Measurements from ENCODE around the gene LEP.

Gene LEP

DNA sequence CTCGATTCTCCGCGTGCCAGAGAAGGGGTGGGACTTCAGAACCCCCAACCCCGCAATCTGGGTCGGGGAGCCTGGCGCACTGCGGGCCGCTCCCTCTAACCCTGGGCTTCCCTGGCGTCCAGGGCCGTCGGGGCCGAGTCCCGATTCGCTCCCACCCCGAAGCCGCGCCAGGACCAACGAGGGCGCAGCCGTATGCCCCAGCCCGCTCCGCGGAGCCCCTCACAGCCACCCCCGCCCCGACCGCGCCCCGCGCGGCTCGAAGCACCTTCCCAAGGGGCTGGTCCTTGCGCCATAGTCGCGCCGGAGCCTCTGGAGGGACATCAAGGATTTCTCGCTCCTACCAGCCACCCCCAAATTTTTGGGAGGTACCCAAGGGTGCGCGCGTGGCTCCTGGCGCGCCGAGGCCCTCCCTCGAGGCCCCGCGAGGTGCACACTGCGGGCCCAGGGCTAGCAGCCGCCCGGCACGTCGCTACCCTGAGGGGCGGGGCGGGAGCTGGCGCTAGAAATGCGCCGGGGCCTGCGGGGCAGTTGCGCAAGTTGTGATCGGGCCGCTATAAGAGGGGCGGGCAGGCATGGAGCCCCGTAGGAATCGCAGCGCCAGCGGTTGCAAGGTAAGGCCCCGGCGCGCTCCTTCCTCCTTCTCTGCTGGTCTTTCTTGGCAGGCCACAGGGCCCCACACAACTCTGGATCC is at the start of gene LEP:
TSS of gene LEP (plus strand) at position 583 of the 691 bp plus-strand sequence. CDS start 10,741 bp downstream, outside the sequence.
- no peak for DNase-seq

DNA sequence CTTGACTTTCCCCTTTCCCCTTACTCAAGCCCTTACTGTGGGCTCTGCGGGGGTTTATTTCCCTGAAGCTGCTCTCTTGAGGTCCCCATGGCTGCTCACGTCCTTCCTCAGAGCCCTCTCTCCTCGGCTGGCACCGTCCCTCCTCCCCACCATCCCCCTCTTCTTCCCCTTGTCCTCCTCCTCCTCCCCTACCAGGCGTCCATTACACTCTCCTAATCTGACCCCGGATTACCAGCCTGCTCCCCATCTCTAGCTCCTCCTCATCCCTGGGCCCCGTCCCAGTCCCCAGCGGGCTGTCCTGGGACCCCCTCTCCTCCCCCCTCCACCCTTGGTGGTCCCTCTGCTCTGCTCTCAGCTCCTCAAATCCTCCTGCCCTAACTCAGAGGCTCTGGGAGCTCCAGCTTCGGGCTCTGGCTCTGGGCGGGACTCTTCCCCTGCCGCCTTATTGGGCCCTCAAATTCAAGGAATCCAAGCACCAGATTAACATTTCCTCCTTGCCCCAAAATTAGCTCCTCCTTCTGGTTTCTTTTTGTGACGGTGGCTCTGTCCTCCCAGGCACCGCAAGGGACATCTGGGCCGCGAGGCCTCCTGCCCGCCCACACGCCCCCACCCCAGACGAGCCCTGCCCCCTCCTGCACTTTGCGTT is 48.5 kb upstream of the LEP start:
- no peak for DNase-seq

DNA sequence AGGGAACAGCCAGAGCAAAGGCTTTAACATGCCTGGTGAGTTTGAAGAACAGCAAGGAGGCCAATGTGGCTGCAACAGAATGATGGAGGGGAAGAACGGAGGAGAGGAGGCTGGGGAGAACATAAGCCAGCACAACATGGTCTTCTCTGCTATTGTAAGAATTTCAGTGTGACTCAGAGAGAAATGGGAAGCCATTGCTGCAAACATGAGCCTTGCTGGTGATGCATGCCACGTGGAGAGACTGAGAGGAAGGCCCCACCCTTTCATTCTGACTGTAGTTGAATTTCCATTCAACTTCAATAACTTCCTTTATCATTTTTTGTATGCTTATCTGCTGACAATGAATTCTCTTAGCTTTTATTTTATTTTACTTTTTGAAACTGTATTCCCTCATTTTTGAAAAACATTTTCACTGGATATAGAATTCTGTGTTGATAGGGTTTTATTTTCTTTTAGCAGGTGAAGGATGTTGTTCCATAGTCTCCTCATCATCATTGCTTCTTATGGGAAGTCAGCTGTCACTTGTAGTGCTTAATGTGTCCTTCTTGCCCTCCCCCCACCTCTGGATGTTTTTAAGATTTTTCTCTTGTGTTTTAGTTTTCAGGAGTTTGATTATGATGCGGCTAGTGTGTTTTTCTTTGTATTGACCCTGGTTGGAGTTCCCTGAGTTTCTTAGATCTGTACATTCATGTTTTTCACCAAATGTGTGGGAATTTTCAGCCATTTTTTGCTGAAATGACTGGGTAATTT is 46.4 kb upstream of the LEP start:
- no peak for DNase-seq

DNA sequence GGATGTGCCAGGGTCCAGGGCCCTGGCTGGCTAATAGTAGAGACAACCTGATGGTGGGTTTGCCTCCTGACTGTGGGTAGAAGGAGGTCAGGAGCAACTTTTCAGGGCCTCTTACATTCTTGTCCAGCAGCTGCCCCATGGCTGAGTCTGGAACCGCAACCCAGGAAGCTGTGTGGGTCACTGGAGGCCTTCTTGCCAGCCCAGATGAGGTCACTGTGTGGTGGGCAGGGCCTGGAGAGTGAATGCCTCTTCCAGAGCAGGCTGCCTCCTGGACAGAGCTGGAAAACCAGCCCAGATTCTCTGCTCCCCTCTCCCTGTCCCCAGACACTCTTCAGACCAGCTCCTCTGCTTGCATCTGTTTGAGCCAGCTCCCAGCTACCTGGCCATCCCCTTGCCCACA is 43.5 kb upstream of the LEP start:
- no peak for DNase-seq

DNA sequence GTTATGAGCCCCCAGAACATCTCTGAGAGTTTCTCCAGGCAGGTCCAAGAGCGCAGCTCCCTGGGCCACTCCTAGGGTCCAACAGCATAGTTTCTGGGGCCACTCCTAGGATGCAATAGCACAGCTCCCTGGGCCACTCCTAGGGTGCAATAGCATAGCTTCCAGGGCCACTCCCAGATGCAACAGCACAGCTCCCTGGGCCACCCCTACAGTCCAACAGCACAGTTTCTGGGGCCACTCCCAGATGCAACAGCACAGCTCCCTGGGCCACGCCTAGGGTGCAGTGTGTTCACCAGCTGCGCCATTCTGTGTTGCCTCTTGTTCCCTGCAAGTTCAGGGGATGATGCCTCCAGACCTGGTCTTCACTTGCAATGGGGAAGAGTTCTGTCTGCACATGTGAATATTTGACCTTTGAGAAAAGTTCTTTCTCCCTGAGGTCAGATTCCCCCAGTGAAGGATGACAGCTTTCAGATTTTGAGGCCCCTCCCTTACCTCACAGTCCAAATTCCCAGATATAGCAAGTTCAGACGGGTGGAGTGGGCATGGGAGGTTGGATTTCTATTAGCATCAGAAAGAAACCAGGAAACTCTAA is 43.0 kb upstream of the LEP start:
- no peak for DNase-seq

DNA sequence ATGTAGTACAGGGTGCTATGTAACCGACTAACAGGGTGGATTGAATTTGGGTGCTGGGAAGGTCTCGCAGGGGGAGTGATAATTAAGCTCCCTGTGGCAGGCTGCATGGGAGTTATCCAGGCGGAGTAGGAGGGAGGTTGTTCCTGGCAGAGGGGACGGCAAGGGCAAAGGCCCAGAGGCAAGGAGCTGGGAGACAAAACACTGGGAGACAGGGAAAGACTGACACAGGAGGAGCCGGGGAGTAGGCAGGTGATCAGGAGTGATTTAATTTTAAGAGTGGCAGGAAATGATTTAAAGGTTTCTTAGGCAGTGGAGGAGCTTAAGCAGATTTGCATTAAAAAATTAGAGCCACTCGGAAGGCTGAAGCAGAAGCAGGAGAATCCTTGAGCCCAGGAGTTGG is 40.7 kb upstream of the LEP start:
- DNase-seq: no peak

DNA sequence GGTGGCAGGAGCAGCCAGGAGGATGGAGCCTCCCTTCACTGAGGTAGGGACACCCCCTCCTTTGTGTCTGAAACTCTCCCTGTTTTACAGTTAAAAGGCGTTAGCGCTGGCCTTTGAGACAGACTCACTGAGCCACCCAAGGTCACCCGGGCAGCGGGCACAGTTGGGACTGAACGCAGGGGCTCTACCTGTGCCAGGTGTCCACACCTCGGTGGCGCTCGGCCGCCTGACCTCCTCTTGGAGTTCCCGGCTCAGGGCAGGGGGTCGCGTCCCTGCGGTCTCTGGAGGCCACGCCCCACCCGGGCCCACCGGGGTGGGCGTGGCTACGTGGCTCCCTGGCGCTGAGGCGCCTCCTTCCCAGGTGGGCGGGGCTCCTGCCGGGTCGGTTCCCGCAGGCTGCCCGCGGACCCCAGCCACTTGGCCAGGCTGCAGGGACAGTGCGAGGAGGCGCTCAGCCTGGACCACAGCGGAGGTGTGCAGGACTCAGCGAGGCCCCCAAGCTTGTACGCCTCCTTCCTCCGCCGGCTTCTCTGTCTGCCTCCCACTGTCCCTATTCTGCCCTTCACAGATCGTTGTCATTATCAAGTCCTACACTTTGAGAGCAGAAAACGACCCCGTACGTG is 39.9 kb upstream of the LEP start:
- DNase-seq: peak; percentile 13

DNA sequence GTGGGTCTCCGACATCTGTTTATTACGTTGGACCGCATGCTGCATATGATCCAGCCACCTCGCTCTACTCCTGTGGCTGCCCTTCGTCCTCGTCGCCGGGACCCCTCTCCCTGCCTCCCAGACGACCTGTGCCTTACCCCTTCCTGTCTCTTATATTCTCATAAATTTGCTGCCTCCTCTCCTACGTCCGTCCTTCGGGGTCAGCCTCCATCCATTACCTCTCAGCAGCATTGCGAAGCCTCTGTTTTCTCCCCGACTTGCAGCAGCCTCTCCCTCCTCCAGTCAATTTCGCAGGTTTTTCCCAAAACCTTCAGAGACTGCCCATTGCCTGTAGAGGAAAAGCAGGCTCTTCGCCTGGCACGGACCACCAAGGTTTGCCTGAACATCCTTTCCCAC is 39.4 kb upstream of the LEP start:
- no peak for DNase-seq

DNA sequence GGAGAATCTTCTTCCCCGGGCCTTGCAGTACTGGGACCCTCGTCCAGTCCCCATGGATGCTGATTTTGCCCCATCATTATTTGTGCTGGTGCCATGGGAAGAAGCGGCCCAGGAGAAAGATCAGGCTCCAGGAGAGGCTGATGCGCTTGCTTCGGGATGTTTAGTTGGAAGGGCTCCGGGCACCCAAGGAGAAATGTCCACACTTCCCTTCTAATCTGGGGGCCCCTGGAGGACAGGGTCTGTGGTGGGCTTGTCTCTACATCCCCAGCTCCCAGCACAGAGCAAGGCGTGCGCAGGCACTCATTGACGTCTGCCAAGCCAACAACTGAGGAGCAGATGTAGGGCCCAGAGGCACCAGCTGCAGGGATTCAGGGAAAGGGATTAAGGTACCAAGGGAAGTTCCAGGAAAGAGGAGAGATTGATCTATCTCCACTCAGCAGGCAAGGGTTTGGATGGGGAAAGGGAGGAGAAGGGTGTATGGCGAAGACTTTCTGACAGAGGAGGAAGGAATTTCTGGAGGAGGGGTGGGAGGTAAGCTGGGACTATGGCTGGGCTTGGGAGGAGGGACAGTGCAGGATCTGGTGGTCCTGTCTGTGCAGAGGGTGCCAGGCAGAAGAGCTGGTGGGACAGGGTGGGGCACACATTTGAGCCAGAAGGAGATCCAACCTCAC is 38.7 kb upstream of the LEP start:
- DNase-seq: no peak

DNA sequence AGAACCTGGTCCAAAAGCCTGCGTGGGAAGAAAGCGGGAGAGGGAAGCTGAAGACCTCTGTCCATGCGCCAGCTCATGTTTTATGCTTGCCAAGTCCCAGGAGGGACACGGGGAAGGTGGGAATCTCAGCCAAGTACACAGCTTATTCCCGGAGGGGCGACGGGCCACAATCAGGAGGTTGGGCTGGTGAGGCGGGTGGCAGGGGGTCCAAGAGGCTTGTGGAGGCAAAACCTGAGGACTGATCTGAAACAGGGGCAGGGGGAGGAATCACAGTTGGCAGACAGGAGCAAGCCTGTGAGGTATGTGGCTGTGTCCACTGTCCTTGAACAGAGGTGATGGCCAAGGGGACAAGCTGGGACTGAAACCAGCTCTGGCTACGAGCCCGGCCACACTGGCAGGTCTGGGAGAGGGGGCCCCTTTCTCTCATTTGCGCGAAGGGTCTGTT is 38.0 kb upstream of the LEP start:
- DNase-seq: no peak

DNA sequence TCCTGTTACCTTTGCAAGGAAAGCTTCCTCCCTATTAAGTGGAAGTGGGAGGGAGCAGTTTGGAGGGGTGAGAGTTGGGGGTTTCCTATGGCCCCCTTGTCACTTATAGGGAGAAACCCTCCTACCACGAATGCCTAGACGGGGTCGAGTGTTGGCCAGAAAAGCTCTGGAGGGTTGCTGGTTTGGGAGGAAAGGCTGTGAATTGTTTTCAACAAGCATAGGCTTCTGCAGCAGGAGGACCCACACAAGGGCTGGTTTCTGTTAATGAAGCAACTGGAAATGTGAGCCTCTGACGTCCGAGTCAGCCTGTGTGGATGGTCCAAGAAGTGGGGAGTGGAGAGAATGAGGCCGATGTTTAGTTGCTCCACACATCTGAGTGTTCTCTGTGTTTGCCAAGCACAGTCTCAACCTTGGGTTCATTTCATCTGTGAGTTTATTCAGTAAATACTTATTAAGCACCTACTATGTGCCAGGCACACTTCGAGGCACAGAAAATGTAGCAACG is 37.3 kb upstream of the LEP start:
- DNase-seq: no peak

DNA sequence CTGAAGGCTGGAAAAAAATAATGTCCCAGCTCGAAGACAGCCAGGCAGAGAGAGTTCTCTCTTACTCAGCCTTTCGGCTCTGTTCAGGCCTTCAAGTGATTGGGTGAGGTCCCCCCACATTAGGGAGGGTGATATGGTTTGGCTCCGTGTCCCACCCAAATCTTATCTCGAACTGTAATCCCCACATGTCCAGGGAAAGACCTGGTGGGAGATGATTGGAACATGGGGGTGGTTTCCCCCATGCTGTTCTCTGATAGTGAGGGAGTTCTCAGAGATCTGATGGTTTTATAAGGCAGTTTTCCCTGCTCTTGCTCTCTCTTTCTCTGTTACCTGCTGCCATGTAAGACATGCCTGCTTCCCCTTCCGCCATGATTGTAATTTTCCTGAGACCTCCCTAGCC is 36.6 kb upstream of the LEP start:
- DNase-seq: no peak

DNA sequence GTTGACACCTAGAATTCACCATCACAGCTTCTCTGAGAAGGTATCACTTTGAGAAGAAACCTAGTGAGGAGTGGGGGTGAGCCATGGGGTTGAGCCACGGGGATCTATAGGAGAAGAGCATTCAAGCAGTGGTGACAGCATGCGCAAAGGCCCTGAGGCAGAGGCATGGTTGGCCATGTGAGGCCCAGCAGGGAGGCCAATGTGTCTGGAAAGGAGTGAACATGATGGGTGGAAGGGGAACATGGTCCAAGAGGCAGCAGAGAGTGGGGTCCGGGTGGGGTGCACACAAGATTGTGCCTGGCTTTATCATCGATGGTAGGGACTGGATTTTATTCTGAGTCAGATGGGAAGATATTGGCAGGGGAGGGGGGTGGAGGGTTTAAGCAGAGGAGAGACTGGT is 36.0 kb upstream of the LEP start:
- DNase-seq: no peak

DNA sequence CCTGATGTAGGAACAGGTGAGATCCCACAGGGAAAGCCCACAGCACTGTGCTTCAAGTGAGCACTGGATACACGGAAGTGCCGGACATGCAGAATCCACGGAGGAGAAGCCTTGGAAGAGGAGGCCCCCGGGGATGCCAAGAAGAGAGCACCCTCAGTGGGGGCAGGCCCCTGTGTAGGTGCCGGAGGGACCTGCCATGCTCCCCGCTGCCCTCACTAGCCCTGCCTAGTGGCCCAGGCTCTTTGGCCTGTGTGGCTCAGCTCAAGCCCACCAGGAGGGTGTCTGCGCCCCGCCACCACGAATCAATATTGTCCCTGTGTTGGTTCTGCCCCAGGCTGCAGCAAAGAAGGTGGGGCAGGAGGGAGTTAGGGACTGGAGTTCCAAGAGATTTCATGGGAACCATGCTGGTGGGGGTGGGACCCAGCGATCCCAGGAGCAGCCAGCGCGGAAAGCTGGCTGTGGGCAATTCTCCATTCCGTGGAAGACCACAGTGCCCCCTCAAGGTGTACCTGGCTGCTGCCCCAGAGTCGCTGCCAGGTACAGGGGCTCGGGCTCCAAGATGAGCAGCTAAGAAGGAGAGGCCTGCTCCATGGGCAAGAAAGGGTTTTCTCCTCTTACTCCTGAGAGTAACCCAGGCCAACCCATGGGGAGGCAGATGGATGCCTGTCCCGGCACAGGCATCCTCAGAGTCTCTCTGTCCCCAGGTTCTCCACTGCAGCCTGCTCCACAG is 34.9 kb upstream of the LEP start:
- no peak for DNase-seq

DNA sequence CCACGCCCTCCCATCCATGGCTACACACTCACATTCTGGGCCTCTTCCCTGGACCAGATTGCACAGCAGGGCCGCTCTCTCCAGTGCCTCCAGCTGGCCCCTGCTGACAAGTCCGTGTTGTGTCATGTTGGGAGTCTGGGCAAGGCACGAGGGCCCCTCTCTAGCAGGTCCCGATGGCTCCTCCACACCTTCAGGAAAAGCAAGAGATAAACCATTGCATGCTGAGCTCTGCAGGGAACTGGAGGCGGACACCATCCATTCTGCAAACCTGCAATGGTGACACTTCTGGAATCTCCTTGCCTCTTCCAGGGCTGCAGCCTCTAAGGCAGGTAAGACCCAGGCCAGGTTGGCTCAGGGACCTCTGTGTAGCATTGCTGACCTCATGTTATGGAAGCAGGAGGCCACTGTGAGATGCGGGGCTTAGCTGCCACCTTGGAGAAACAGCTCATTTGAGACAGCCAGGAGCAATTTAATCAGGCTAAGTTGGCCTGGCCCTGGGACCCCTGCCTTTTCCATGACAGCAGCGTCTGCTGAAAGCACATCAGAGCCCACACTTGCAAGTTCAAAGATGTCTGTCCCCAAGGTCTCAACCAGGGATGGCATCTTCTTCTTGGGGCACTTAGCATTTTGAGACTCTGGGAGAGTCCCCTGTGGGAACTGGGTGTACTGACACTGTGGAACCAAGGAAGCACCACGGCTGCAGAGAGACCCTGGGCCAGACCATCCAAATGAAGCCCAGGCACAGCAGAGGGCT is 34.2 kb upstream of the LEP start:
- no peak for DNase-seq

DNA sequence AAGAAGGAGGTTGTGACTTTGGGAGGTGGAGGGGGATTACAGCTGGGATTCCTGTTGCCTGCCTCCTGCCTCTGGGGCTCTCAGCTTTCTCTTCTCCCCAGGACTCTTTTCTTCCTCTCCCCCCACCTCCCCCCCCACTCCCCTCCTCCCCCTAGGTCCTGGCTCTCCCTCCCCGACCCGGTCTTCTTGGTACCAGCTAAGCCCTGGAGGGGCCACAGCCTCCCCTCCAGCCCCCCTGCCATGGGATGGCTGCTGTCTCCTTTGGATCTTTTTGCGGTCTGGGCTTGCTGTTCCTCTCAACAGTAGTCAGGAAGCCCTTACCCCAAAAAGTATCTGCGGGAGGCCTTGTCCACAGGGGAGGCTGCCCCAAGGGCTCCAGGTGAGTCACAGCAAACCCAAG is 33.5 kb upstream of the LEP start:
- DNase-seq: no peak

DNA sequence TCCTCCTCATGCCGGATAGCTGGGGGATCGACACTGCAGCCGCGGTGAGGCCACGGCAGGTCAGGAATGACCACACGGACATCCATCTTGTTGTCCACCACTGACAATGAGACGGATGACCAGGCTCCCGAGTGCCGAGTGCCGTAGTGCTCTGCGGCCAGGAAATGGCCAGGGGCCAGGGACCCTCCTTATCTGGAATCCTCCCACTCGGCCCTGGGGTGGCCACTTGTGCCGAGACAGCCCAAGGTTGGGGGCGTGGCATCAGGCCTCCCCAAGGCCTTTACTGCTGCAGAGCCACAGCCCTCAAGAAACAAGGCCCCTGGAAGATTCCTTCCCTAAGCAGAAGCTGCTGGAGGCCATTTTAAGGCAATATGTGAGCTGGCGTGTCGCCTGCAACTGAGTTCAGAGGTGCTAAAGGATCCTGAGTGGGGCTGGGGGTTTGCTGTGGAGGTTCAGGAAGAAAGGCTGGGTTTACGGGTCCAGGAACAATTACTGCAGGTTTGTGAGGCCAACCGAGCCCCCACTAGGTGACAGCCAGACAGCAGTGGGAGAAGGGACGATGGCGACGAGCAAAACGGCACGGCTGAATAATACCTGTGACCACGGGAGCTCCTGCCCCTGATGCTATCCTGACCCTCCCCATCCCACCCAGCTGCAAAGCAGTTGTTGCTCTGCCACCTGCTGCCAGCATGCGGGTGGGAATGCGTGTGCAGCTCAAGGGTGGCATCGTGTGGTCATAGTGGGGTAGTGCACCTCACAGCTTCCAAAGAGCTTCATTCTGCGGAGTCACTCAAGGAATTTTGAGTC is 31.6 kb upstream of the LEP start:
- peak; percentile 72 for DNase-seq

DNA sequence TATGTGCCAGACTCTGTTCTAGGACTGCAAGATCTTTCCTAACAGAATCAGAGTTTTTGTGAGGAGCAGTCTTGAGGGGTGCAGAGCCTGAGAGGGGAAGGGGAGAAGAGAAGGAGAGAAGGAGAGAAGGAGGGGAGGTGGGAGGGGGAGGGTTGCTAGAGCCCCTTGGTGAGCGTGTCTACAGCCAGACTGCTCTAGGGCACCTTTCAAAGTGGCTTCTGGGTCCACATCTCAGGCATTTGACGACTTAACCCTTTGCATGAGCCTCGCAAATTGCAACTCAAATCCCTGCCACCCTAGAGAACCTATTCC is 31.1 kb upstream of the LEP start:
- DNase-seq: no peak

DNA sequence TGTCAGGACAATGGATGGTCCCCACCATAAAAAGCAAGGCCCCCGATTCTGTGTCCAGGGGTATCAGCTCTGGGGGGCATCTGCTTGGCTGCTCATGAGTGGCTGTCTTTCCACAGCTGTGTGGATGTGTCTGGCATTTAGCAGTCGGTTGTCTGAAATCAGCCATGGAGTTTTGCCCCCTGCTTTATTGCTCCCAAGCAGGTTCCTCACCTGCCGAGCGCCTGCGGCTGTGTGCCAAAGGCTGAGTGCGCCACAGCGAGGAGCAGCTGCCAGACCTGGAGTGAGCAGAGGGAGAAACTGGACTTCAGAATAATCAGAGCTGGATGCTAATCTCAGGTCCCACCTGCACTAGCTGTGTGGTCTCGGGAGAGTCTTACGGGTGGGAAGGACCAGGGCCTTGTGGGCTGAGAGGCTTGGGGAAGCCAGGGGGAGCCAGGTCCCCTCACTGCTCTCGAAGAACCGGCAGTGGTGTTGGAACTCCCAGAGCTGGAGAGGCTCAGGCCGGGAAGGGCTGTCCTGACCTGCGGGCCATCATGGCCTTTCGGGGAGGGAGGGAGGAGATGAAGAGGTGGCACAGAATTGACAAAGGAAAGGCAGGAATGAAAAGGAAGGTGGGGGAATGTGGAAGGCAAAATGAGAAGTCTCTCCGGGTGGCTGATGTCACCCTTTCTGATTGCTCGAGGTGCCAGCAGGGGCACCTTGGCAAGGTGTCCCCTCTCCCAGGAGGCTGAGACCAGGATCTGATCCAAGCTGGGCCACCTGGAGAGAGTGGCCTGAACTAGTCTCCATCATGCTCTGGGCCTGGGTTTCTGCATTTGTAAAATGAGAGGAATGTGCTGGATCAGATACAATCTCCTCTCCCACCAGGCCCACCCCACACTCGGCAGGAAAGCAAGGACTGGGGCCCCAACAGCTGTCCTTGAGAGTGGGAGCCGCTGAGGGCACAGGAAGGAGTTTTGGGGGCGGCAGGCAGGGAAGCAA is 30.2 kb upstream of the LEP start:
- no peak for DNase-seq

Measured in CD4-positive, alpha-beta T cell treated with Interleukin-17A for 4 hours (primary cell).